LoVo (cell line): Measurements from ENCODE around the gene SWAP70.
"Not testable (repeated sequence)": the region's sequence is repeated elsewhere in the genome, so short reads cannot be mapped to it uniquely, and the experiment has no call there.

Experiments used
- DNase-seq: peaks from one replicate; pipeline ENCODE4 v3.0.0-alpha.2; 2016; ENCODE audit warnings: low spot score

SWAP70 gene

GRCh38 chr11:9692691-9693090 is 28.8 kb downstream of the SWAP70 start:
- no peak for DNase-seq

- no peak for DNase-seq
These were observed 30.1 kb downstream of the SWAP70 start for GRCh38 chr11:9693801-9694553.

- not testable (repeated sequence) for DNase-seq
These were observed 31.4 kb downstream of the SWAP70 start for GRCh38 chr11:9695228-9695627.

GRCh38 chr11:9697766-9698165 is 33.9 kb downstream of the SWAP70 start:
- no peak for DNase-seq

GRCh38 chr11:9700105-9700801 is 36.4 kb downstream of the SWAP70 start:
- DNase-seq = no peak

- no peak for DNase-seq
These were observed 37.9 kb downstream of the SWAP70 start for GRCh38 chr11:9701799-9702198.

GRCh38 chr11:9703280-9703679 is 39.4 kb downstream of the SWAP70 start:
- DNase-seq = no peak

- DNase-seq = no peak
These were observed 40.2 kb downstream of the SWAP70 start for GRCh38 chr11:9704037-9704436.

- DNase-seq = no peak
These were observed 40.7 kb downstream of the SWAP70 start for GRCh38 chr11:9704620-9705019.

- DNase-seq = not testable (repeated sequence)
These were observed 41.5 kb downstream of the SWAP70 start for GRCh38 chr11:9705361-9705760.

GRCh38 chr11:9708544-9708943 is 44.7 kb downstream of the SWAP70 start:
- DNase-seq = no peak

GRCh38 chr11:9710223-9710622 is 46.3 kb downstream of the SWAP70 start:
- no peak for DNase-seq

- no peak for DNase-seq
These were observed 47.0 kb downstream of the SWAP70 start for GRCh38 chr11:9710852-9711251.

GRCh38 chr11:9711454-9712307 is 47.8 kb downstream of the SWAP70 start:
- DNase-seq = no peak

GRCh38 chr11:9714272-9714940 is 50.5 kb downstream of the SWAP70 start:
- no peak for DNase-seq

- no peak for DNase-seq
These were observed 52.6 kb downstream of the SWAP70 start for GRCh38 chr11:9716275-9717039.

- no peak for DNase-seq
These were observed 53.1 kb downstream of the SWAP70 start for GRCh38 chr11:9717040-9717357.

GRCh38 chr11:9717719-9718118 is 53.8 kb downstream of the SWAP70 start:
- no peak for DNase-seq

- no peak for DNase-seq
These were observed 54.3 kb downstream of the SWAP70 start for GRCh38 chr11:9718147-9718546.

- no peak for DNase-seq
These were observed 55.9 kb downstream of the SWAP70 start for GRCh38 chr11:9719566-9720289.

GRCh38 chr11:9720290-9720630 is 56.4 kb downstream of the SWAP70 start:
- DNase-seq = no peak
